Measurements from ENCODE around the gene PPDPF. TPM values are rescaled to one million over a fixed set of nuclear protein-coding genes. Genes with fewer than 3 reads are reported as not detected.

Gene PPDPF
- total RNA-seq, 1 donor from 2014 or later = 162 TPM

DNA sequence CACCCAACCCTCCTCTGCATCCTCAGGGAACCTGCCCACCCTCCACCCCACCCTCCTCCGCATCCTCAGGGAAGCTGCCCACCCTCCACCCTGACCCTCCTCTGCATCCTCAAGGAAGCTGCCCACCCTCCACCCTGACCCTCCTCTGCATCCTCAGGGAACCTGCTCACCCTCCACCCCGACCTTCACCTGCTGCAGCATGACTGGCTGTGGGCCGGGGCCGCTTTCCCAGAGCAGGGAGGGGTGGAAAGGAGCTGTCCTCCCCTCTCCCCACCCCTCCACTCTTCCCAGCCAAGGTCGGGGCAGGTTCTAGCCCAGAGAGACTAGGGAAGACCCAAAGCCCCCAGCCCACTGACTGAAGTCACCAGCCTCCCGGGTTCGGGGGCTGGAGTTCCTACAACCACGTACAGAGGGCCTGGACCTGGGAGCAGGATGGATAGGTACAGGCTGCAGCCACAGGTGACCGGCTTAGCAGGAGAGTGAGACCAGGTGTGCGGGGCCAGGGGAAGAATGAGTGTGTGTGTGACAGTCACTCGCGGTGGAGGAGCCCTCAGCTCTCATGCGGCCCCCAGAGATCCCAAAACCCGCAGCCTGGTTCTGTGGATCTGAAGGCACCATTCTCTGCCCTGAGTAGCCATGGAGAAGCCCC lies 33.3 kb upstream of the PPDPF start:
- DNase-seq (ENCODE audit: extremely low read depth, low read depth, low spot score) = no peak

DNA sequence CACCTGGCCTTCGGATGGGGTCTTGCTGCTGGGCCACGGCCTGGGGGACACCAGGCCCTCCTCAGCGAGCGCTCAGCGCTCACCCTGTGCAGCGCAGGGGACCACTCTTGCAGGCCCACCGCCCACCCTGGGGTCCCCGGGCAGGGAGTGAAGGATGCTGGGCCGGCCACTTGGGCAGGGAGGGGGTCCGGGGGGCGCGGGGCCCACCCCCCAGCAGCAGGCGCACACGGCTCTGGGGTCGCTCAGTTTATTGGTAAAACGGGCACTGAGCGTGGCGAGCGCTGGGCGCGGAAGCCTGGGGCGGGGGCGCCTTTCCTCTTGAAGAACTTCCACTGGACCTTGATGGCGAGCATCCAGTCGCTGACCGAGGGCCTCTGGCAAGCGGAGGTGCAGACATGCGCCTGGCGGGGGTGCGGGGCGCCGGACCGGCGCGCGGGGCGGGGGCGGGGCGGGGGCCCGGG lies 32.8 kb upstream of the PPDPF start:
- DNase-seq (ENCODE audit: extremely low read depth, low read depth, low spot score) = no peak

DNA sequence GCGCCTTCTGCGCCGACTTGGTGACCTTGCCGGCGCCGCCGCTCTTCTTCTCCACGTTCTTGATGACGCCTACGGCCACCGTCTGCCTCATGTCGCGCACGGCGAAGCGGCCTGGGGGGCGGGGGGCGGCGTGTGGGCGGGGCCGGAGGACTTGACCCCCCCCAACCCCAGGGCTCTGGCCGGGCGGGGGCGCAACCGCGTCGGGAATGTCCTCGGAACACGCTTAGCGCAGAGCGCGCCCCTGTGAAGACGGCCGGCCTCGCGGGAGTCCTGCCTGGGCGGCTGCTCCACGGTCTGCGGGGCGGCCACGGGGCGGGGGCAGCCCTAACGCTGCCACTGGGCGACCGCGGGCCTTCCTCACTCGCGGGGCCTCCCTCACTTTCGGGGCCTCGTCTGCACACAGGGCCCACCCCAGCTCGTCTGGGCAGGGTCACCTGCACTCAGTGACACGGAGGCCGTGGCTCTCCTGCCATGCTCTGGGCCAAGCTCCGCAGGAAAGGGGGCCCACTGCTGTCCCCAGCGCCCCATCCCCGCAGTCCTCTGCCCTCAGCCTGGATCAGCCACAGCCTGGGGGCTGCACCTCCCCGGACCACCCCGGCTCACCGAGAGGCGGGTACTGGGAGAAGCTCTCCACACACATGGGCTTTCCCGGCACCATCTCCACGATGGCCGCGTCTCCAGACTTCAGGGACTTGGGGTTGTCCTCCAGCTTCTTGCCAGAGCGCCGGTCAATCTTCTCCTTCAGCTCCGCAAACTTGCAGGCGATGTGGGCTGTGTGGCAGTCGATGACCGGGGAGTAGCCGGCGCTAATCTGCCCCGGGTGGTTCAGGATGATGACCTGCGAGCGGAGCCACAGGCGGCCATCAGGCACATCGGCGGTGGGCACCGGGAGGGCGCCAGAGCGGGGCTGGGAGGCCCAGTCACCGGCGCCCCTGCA lies 32.0 kb upstream of the PPDPF start:
- DNase-seq (ENCODE audit: extremely low read depth, low read depth, low spot score) = no peak

DNA sequence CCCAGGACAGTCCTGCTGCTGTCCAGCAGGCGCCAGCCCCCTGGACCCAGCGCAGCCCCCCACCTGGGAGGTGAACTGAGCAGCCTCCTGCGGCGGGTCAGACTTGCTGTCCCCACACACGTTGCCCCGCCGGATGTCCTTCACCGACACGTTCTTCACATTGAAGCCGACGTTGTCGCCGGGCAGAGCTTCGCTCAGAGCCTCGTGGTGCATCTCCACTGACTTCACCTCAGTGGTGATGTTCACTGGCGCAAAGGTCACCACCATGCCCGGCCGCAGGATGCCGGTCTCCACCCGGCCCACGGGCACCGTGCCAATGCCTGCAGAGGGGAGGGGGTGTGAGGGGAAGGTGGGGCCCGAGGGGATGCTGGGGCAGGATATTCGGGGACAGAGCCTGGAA lies 30.1 kb upstream of the PPDPF start:
- DNase-seq (ENCODE audit: extremely low read depth, low read depth, low spot score) = no peak

DNA sequence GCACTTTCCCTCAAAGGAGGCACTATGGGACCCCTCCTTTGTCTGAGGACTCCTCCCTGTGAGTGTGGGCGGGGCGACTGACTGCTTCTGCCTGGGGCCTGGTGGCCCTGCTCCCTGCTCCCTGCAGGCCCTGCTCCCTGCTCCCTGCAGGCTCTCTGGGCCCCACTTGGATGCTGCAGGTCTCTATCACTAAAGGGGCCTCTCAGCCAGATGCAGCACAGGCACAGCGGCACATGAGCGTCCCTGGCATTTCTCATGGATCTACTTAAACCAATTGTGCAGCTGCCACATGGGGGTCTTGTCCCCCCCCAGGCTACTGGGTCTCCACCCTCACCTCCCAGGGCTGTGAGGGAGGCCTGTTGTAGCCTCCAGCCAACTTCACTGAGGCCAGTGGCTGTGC lies 29.5 kb upstream of the PPDPF start:
- no peak for DNase-seq (ENCODE audit: extremely low read depth, low read depth, low spot score)

DNA sequence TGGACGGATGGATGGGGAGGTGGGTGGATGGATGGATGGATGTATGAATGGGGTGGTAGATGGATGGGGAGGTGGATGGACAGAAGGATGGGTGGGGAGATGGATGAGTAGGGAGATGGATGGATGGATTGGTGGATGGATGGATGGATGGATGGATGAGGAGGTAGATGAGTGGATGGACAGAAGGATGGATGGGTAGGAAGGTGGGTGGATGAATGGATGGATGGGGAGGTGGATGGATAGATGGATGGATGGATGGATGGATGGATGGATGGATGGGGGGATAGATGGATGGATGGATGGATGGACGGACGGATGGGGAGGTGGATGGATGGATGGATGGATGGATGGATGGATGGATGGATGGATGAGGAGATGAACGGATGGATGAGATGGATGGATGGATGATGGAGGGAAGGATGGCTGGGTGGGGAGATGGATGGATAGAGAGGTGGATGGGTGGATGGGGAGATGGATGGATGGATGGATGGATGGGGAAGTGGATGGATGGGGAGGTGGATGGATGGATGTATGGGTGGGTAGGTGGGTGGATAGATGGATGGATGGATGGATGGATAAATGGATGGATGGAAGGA lies 28.8 kb upstream of the PPDPF start:
- DNase-seq (ENCODE audit: extremely low read depth, low read depth, low spot score) = no peak

DNA sequence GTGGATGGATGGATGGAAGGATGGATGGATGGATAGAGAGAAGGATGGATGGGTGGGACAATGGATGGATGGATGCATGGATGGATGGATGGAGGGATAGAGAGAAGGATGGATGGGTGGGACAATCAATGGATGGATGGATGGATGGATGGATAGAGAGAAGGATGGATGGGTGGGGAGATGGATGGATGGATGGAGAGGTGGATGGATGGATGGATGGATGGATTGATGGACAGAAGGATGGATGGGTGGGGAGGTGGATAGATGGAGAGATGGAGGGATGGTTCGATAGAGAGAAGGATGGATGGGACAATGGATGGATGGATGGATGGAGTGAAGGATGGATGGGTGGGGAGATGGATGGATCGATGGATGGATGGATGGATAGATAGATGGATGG lies 28.0 kb upstream of the PPDPF start:
- DNase-seq (ENCODE audit: extremely low read depth, low read depth, low spot score) = no peak

DNA sequence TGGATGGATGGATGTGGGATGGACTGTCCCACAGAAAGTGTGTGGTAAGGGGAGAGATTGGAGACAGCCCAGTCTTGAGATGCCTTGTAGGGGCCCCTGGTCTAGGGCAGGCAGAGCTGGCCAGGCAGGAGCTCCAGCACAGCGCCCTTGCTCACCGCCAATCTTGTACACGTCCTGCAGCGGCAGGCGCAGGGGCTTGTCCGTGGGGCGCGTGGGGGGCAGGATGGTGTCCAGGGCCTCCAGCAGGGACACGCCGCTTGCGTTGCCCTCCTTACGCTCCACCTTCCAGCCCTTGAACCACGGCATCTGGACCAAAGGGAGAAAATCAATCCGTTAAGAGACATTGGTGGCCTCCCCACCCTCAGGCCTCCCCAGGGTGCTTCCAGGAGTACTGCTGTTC lies 27.6 kb upstream of the PPDPF start:
- DNase-seq (ENCODE audit: extremely low read depth, low read depth, low spot score) = no peak

DNA sequence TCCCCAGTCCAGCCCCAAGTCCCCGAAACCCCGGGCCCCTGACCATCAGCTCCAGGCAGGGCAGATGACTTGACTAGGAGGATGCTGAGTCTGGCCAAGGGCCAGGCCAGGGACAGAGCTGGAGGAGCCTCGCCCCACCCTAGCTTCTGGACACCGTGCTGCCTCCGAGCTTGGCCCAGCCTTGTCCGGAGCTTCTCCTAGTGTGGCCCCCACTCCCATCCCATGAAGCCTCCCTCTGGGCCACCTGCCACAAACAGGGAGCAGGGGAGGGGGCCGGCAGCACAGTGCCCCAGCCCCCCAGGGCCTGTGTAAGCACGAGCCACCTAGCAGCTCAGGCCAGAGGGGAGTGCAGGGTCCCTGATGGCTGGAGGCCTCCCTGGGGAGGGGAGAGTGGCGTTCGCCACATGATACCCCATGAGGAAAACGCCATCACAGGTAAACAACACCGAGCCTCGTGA lies 27.0 kb upstream of the PPDPF start:
- no peak for DNase-seq (ENCODE audit: extremely low read depth, low read depth, low spot score)

DNA sequence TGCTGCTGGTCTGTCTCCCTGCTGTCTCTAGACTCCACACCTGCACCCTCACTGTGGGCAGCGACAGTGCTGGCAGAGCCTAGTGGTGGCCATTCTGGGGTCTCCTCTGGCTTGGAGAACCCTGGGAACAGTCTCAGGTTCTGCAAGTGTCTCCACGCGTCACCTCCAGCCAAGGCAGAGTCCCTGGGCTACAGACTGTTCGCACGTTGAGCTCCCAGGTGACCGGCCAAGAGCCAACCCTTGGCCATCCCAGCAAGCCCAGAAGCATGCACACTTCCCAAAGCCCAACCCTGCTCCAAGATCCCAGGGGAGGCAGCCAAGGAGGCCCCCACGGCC lies 26.5 kb upstream of the PPDPF start:
- no peak for DNase-seq (ENCODE audit: extremely low read depth, low read depth, low spot score)

DNA sequence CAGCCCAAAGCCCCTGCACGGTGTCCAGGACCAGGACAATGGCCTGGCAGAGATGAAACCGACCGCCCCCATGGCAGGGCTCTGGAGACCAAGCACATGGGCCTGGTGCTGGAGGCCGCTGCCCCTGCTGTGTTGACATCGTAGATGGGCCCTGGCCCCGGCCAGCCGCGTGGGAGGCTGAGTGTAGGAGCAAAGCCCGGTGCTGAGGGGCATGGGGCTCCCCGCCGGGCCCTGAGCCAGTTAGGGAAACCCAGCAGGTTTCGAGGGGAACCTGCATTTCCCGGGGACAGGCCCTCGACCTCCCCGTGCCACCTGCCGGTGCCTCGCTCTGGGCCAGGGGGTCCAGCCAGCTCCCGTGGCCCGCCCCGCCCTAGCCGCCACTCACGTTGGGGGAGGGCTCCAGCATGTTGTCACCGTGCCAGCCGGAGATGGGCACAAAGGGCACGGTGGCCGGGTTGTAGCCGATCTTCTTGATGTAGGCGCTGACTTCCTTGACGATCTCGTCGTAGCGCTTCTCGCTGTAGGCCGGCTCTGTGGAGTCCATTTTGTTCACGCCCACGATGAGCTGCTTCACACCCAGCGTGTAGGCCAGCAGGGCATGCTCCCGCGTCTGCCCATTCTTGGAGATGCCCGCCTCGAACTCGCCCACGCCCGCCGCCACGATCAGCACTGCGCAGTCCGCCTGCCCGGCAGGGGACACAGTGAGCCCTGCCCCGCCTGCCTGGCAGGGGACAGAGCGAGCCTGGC lies 26.0 kb upstream of the PPDPF start:
- no peak for DNase-seq (ENCODE audit: extremely low read depth, low read depth, low spot score)

DNA sequence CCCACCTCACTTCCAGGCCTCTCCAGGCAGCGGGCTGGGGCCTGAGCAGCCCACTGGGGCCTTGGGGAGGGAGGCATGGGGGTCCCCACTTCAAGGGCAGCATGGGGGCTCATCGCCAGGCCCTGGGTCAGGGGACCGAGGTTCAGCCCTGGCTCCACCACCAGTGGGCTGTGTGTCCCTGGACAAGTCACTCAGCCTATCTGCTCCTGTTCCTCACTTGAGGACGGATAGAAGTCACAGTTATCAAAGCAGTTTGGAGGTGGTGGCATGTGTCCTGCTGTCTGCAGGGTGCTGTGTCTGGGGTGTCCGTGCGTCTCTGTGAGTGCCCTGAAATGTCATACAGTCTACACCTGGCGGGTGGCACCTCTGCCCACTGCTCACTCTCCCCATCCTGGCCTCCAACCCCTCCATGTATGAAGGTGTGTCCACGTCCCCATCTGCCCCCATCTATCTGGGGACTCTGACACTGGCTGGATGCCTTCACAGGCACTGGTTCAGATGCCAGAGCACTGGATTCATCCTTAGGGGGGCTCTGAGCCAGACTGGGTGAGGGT lies 25.3 kb upstream of the PPDPF start:
- DNase-seq (ENCODE audit: extremely low read depth, low read depth, low spot score) = no peak

DNA sequence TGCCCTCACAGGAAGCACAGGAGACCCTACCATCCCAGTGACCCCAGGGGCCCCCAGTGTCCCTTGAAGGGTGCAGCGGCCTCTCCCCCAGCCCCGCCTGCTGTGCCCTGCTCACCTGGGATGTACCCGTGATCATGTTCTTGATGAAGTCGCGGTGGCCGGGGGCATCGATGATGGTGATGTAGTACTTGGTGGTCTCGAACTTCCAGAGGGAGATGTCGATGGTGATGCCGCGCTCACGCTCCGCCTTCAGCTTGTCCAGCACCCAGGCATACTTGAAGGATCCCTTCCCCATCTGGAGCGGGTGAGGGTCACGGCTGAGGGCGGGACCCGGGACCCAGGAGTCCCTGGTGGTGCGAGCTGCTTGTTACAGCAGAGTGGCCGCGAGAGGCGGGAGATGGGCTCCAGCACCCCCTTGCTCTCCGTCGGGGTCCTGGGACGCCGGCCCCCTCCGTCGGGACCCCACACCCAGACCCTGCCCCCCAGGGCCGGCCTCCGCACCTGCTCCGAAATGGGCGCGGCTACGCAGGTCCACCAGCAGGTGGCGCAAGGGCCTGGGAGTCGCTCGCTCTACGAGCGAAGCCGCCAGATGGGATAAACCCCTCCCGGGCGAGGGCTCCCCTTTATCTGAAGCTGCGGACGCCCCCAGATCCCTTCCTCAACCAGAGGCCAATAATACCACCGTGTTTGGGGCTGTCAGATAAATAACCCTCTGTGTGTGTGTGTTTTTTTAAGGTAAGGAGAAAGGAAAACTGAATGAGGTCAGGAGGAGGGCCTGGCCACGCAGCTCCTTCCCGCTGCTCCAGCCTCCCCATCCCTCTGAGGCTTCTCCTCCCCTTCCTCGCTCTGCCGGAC lies 24.6 kb upstream of the PPDPF start:
- no peak for DNase-seq (ENCODE audit: extremely low read depth, low read depth, low spot score)

DNA sequence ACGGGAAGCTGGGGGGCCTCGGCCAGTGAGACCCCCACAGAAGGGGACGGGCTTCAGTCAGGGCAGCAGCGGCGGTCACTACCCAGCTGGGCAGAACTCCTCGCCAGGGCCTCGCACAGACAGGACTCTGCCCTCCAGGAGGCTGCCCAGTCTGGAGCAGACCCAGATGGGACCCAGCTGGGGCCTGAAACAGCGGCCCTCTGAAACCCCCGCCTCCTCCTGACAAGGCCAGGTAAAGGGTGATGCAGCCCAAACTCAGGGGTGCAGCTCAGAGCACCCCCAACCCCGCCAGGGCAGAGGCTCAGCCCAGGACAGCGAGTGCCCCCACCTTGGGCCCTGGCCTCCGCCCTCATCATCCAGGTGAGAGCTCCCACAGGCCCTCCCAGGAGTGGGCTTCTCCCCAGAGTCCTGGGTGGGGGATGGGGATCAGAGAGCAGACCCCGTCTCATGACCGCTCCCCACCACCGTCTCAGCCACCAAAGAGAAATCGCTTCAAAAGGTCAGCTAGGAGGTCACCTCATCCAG lies 23.9 kb upstream of the PPDPF start:
- DNase-seq (ENCODE audit: extremely low read depth, low read depth, low spot score) = no peak

DNA sequence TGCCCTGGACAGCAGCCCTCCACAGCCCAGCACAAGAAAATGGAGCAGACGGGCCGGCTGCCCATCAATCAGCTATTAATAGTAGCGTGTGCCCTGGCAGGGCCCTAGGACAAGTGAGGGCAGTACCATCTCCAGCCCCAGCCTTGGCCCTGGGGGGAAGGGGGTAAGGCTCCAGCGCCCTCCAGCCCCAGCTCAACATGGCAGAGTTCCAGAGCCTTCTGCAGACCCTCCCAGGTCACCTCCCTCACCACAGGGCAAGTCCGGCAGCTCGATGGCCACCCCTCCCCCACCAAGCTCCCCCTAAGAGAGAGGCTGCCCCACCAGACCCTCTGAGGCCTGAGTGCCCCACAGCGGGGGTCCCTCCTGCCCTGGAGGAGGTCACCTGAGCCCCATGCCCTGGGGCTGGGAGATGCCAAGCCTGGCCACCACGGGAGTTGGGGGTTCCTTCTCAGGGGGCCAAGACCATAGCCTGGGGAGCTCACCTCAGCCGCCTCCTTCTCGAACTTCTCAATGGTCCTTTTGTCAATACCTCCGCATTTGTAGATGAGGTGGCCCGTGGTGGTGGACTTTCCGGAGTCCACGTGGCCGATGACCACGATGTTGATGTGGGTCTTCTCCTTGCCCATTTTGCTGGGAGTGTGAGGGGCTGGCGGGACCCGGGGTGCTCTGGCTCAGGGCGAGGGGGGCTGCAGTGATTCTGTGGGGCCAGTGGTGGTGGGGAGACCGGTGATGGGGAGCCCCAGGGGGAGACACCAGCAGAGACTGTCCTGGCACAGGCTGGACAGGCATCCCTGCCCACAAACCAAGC lies 23.2 kb upstream of the PPDPF start:
- DNase-seq (ENCODE audit: extremely low read depth, low read depth, low spot score) = no peak

DNA sequence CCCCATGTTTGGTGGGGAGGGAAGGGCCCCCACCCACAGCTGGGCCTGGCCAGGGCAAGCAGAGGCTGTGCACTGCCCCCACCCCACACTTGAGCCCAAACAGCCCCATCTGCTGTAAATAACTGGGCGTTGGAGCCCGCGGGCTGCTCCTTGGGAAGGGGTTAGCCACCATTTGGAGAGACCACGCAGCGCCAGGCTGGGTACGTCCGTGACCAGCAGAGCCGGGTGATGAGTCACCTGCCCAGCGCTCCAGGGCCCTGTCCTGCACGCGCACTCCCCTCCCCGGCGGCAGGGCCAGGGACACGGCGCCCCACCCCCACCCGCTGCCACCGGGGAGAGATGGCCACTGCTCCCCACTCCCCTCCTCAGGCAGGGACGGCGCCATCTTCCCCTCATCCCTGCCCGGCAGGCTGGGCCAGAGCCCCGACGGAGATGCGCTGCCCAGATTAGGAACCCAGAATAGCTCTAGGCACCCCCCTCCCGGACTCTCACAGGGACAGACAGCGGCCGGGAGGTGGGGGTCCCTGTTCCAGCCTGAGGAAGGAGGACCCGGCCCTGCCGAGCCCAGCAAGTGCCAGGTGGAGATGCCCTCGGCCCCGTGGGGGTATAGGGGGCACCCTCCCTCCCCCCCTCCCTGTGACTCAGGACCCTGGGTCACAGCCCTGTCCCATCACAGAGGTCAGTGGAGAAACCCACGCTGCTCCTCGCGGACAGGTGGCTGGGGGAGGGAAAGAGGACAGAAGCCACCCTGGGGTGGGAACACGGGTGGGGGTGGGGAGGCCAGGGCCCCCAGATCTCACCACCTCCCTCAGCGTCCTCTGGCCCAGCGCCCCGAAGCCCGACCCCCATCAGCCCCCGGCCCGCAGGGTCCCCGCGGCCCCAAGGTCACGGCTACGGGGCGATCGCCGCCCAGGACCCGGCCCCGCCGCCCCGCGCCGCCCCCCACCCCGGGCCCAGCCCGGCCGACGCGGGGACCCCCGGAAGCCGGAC lies 22.3 kb upstream of the PPDPF start:
- no peak for DNase-seq (ENCODE audit: extremely low read depth, low read depth, low spot score)

DNA sequence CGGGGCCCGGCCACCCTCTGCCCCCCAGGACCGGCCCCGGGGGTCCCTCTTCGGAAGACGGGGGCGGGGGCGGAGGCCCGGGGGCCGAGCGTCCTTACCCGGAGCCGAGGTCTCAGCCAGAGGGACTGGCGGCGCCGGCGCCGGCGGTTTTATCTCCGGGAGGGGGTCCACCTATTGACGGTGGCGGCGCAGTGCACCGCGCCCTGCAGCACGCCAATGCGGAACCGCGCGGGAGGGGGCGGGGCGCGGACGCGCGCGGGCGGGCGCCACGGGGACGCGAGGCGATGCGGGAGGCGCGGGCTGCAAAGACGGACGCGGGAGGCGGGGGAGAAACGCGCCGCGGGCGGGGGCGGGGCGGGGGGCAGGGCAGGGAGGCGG lies 21.6 kb upstream of the PPDPF start, which contains the start of gene EEF1A2:
EEF1A2 (minus strand) TSS at position 124 of the 378 bp plus-strand sequence. CDS start 1,320 bp downstream, outside the sequence.
- no peak for DNase-seq (ENCODE audit: extremely low read depth, low read depth, low spot score)
